Ramos (cell line): Measurements from ENCODE around the gene TUT1.
"Not testable (repeated sequence)": the region's sequence is repeated elsewhere in the genome, so short reads cannot be mapped to it uniquely, and the experiment has no call there.

Experiments
- in situ Hi-C: fragments of 300-500 bp; cut with MboI; formaldehyde crosslinking; loops from one replicate; pipeline ENCODE4 v1.14.3; 2022; ENCODE audit warnings: low sequenced_read_pairs; ENCODE audit not compliant: unreplicated experiment

The TUT1 gene

DNA sequence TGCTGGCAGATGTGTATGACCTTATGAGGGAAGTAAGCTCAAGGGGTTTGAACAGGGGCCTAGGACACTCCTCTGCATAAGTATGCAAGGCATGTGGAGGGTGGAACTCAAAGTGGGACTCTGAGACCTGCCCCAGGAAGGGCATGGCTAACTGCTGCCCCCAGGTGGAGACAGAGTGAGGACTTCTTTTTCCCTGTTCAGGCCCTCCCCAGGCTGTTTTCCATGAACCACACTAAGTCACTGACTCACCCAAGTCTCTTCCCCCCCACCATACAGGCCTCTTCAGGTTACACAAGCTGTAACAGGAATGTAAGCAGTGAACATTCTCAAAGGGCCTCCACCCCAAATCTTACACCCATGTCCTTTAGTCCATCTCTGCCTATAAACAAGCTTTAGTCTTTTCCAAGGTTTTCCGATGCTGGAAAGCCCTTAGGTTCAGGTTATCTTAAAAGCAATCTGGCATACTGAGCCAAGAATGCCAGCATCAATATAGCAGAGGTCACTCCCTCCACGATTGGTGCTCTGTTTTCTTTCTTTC lies 30.7 kb downstream of the TUT1 start:
- in situ Hi-C loops, result no loop called here

DNA sequence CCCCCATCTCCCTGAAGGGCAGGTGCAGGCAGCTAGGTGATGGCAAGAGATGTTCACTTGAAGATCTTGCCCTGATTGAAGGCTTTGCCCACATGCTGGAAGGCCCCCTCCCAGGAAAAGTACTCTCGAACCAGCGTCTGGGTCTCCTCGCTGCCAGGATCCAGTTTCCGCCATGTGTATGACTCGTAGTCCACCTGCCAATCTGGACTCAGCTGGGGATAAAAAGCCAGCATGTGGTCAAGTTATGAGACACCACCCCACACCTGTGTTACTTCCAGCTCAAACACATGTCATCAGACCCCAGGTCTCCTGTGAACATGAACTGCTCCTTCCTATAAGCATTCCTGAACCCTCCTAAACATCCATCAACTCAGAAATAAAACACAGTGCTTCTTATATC lies 31.7 kb downstream of the TUT1 start:
- in situ Hi-C loops, result loop anchor here (5.0 kb wide), 1 partner anchor 137 kb away; no protein-coding TSS in a partner anchor

DNA sequence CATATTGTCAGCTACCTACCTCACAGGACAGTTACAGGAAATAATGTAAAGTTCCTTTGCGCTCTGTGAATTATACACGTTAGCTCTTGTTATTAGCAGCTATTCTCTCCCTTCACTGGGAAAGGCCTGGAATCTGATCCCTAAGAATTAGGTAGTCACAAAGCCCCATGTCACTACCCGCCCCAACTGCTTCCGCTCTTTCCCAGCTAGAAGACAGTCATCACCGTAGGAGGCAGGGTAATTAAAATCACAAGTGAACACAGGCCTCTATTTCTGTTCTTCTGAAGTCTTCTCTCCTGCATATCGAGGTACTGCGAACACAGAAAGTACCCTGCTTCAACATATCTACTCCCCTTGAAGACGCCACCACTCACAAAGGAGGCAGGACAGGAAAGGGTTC lies 32.1 kb downstream of the TUT1 start:
- in situ Hi-C loops, result loop anchor here (5.0 kb wide), 1 partner anchor 137 kb away; no protein-coding TSS in a partner anchor

DNA sequence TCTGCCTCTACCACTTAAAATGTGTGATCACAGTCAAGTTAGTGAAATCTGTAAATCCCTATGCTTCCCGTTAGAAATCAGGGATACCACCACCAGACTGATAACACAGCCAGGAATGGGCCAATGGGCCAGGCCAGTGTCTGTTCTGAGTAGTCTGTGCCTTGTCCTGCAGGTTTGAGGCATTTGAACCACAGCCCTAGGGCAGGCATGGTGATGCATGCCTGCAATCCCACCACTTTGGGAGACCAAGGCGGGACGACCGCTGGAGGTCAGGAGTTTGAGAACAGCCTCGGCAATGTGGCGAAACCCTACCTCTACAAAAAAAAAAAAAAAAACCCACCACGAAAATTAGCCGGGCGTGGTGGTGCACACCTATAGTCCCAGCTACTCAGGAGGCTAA lies 32.7 kb downstream of the TUT1 start:
- in situ Hi-C loops, result loop anchor here (5.0 kb wide), 1 partner anchor 136 kb away; no protein-coding TSS in a partner anchor

DNA sequence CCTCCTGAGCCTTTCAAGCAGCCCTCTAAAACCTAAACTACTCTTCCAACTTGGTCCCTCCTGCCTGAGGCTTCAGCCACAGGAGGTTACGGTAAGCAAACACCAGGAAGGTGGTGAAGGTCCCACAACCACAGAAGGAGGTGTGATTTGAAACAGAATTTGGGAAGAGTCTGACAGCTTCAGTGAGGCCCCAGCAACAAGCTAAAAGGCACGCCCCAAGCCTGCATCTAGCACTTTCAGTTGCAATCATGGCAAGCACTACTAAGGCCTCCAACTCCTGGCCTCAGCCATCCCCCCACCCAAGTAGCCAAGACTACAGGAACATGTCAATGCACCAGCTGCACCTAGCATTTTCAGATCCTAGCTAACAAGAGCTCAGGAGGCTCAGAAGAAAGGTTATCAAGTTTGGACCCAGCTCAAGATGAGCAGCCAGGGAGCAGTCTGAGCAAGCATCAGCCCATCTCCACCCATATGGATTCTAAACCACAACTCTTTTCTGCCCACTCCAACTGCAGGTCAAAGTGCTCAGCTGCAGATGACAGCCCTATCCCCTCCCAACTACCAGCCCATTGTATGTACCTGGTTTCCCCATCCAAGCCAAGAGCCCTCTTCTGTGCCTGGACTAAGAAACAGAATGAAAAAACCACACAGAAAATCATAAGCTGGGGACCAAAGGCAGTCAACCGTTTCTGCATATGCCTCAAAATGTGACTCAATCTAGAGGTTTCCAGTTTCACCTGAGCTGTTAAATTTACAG lies 34.3 kb downstream of the TUT1 start:
- in situ Hi-C loops, result loop anchor here (5.0 kb wide), 1 partner anchor 135 kb away; no protein-coding TSS in a partner anchor

DNA sequence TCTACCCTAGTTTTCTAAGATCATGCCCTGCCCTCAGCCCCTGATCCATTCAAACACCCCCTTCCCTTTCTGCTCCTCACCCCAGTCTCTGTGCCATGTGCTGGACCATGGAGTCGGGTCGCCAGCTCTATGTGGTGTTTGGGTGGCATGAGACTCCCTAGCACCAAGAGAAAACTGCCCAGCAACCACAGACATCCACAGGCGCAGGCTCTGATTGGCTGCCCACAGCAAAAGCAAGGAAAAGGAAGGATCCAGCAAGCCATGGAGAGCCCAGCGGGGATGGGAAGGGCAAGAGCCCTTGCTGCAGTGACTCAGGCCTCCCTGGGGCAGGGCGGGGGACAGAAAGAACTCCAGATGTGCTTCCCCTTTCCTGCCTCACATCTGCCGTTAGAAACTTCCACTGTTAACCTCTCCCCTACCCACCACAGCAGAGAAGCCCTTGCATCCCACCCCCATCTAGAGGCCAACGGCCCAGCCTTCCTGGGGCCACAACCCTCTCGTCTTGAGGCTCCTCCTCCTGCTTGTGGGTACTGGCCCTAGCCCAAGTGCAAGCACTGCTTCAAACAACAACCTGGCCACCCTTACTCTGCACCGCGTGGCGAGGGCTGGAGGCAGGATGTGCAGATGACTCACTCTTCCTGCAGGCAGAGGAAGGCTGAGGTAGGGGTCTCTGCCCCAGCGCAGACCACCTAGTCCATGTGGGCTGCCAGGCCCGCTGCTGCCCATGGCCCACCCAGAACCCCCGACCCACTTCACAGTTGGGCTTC lies 35.0 kb downstream of the TUT1 start:
- in situ Hi-C loops, result loop anchor here (5.0 kb wide), 1 partner anchor 134 kb away; no protein-coding TSS in a partner anchor

DNA sequence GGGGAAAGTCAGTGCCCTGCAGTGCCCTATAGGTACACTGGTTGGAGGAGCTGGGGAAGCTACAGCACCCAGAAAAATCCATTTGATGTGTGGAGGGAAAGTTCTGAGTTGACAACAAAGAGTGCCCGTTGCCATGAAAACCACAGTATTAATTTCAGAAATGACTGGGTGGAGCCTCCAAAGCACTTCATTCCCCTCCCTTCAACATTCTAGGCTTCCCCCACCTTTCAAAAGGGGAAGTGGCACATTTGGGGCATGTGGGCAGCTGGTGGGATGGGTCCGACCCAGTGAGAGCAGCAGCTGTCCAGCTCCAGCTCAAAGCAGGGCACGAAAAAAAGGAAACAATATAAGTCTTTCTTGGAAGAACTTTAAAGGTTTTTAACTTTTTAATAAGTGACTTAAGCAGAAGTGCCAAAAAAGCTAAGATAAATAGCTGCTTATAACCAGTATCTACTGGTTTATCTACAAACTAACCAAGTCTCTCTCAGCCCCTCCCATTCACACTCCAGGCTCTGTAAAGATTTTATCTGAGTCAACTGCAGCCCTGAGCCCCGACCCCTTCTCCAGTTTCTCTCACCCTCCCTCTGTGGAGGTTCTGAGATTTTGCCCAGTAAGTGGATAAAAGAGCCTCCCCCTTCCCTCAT lies 35.7 kb downstream of the TUT1 start:
- in situ Hi-C loops, result loop anchor here (5.0 kb wide), 1 partner anchor 133 kb away; no protein-coding TSS in a partner anchor

DNA sequence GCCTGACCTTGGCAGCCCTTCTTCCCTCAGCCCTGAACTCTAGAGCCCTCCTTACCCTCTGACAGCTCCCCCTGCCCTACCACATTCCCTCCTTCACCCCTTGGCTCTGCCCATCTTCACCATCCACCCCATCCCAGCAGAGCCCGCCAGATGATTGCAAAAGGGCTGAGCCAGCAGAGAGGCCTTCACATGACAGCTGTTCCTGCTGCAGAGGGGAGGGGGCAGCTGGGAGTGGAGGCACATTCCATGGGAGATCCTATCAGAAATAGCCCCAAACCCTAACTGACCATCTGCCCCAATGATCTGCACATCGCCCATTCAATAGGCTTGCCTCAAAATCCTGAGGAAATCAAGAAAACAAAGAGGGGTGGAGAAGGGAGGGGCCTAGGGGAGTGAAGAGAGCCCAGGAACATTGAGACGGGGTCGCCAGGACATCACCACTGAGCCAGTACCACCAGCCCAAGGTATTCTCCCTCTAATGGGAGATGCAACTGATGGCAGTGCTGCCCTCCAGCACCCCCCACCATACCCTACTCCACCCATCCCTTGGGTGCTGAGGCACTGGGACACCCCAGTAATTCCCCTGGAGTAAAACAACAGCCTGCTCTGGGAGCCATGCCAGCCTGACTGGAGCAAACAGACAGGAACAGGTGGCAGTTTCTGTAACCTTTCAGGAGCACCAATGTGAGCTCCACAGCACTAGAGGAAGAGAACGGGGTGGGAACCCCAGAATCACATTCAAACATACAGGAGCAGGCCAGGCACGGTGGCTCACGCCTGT lies 36.7 kb downstream of the TUT1 start:
- in situ Hi-C loops, result loop anchor here (5.0 kb wide), 1 partner anchor 132 kb away; no protein-coding TSS in a partner anchor

DNA sequence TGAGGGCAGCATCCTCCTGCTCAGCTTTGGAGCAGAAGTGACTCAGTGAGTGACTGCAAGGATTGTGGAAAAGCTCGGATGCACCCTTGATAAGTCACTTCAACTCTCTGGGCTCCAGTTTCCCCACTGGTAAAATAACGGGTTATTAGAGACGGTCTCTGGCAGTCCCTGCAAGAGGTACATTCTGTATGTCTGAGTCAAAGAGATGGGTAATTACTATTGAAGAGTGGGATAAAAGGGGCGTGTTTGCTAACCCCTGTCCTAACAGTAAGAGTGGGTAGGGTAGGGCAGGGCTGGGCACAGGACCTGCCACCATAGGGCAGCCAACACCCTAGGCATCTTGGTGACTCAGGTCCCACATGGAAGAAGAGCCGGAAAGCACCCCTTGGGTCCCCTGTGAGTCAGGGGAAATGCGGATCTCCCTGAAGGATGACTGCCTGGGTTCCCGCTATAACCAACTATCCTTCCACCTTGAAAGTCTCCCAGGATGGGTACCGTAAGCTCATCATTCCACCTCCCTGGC lies 37.4 kb downstream of the TUT1 start:
- in situ Hi-C loops, result no loop called here

DNA sequence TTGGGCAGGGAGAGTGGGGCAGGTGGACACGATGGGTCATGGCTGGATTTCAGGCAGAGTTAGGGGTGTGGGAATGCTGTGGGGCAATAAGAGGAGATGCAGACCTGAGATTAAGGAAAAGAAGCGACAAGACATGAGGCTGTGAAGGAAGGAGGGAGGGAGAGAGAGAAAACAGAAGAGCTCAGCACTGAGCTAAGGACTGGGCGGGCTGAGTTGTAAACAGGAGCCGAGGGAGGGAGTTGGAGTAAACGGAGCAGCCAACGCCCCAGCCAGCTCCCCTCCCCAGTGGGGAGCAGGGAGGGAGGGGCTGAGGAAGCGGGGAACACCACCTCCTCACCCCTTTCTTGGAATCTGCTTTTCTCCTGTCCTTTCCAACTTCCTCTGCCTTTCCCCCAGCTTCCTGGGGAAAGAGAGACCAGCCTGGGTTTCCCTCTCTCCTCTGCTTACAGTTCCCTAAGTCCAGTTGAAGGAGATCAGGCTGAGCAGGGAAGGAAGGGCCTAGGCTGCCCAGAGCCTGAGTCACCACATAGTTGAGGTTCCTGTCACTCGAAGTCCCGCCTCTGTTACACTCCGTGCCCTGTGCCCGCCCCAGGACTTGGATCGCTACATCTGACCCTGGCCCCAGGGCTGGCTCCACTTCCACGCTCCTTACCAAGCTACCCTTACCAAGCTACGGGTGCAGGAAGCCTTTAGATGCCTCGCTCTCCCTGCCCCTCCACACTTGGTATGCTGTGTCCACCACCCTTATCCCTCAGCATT lies 38.1 kb downstream of the TUT1 start:
- in situ Hi-C loops, result no loop called here

DNA sequence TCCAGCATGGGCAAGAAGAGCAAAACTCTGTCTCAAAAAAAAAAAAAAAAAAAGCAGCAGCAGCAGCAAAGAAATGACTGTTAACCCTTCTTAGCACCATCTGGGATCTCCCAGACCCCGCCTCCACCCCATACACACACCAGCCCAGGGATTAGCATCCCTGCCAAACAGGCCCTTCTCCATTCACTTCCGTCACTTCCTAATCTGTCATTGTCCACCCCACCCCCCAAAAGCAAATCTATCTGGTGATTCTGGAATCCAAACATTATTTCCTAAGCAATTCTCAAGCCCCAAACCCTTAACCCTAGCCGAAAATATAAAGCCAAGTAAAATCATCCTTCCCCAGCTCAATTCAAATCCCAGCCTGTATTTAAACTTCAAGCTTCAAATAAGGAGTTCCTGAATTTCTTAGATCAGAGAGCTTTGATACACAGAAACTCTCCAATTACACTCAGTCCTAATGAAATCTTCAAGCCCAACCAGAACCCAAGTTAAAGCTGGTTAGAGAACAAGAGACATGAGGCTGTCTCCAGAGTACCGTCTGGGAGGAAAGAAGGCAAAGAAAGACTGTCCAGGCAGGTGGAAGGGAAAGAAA lies 38.7 kb downstream of the TUT1 start:
- in situ Hi-C loops, result no loop called here

DNA sequence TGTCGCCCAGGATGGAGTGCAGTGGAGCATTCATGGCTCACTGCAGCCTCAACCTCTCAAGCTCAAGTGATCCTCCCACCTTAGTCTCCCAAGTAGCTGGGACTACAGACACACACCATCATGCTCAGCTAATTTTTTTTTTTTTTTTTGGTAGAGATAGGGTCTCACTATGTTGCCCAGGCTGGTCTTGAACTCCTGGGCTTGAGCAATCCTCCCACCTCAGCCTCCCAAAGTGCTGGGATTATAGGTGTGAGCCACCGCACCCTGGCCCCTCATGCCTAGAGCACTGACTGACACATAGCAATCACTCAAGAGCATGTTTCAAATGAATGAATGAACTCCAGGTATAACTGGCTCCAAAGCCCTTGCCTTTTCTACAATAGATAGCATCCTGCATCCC lies 40.8 kb downstream of the TUT1 start:
- in situ Hi-C loops, result not testable (repeated sequence)

DNA sequence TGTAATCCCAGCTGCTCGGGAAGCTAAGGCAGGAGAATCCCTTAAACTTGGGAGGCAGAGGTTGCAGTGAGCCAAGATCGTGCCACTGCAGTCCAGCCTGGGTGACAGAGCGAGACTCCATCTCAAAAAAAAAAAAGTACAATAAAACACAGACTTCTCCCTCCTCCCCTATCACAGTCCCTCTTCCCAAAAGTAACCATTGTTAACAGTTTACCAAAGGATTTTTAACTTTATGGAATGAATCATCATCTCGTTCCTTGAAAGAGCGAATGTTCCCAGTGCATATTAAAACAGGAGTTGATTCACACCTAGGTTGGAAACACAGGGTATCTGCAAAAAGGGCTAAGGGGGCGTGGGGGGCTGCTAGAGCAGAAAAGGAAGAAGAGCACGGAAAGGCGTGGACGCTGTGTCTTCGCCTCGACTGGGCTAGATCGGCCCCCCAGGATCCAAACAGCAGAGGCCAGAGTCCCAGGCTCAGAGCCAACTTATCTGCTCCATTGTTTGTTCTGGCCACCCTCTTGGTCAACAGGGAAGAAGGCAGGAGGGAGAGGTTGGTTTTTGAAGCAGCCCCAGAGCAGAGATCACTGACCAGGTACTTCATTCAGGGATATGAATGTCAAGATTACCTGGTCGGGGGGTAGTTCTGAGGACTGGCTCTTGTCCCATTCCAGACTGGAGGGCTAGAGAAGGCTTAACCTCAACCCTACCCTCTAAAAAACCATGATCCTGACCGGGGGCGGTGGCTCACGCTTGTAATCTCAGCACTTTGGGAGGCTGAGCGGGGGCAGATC lies 42.6 kb downstream of the TUT1 start:
- in situ Hi-C loops, result no loop called here

DNA sequence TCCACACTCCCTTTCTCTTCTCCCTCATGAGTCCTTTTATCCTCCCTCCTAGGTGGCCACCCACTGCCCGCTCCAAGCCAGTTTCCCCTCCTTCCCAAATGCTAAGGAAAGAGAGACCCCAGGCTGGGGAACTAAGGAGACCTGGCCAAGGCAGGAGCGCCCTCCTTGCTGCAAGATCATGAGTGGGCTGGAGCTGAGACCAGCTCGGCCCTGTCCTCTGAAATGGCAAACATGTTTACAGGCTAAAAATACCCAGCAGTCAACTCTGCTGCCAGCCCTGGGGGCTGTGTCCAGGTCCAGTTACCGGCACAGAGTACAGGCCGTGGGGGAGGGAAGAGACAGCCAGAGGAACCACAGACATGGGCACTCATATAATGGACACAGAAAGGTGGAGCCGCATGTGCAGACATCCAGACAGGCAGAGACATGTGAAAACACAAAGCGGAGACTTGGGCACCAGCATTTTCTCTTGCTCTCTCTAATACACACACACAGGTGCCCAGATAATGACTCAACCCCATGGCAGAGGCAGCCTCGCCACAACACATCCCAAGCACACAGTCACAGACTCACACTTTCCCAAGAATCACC lies 43.5 kb downstream of the TUT1 start:
- in situ Hi-C loops, result no loop called here

DNA sequence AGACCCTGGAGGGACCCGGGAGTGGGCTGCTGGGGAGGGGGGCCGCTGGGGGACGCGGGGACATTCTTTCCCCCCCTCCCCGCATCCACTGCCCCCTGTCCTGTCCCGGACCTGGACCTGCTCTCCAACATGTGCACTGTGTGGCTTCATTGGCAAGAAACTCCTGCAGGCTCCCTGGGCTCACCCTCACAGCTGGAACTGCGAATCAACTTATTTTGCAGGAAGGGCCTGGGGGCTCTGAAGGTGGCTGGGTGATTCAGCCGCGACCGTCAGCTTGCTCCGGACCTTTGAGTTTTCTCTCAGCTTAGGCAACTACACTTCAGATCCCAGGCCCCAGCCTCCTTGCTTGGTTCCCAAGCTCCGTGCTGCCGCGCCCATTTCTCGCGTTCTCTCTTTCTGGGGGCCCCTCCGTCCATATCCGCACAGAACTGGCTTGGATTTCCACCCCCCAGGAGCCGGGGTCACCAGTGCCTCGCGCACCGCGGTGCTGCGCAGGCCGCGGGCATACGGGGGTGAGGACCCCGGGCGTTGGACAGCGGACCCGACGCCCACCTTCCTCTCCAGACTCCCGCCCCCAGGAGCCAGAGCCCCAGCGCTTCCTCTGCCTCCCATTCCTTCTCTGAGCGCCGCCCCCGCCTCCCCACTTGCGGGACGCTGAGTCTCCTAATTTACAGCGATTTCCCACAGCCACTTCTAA lies 44.2 kb downstream of the TUT1 start:
- in situ Hi-C loops, result no loop called here

DNA sequence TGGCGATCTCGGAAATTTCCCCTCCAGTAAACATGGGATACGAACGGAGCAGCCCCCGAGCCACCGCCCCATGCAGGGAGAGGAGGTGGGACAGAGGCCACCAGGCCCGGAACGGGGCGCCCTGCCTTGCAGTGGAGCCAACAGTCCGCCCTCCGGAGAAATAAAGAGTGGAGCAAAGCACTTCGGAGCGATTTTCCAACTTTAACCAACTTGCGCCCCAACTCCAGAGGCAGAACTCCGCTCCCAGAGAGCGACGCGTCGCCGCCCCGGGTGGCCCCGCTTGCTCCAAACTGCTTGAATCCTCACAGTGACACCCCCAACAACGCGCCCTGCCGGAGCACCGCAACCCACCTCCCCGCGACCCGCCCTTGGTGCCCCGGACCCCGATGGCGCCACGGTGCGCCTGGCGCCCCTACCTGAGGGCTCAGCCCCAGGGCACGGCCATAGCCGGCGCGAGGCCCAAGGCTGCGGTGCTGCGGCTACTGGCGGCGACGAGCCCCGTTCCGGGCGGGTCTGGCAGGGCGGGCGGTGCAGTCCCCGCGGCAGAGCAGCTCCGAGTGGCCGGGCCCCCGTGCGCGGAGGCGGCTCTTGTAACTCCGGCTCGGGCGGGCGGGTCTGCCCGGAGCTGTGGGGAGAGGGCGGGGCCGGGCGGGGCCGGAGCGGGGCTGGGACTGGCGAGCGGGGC lies 44.9 kb downstream of the TUT1 start, which contains the start of gene AHNAK:
Gene AHNAK, minus strand, starts transcription at position 563 of the 685 bp plus-strand sequence. CDS start 10,708 bp downstream, outside the sequence.
- in situ Hi-C loops, result no loop called here
